ENCODE data around the gene ARID5B. TPM values are rescaled to one million over a fixed set of nuclear protein-coding genes. Genes with fewer than 3 reads are reported as not detected.

ARID5B gene
- total RNA-seq, 2 experiments from 2014 or later = 26.7 to 28.3 TPM

GRCh38 chr10:62012318-62012717, 110.8 kb downstream of the ARID5B start:
- H3K9me3 Mint-ChIP-seq = no peaks in the 10 kb centered on the region
- ATAC-seq (no peak), DNase-seq (no peak)
- H3K4me3 Mint-ChIP-seq = no peak overlapping the region
- CTCF ChIA-PET = no interaction called here
- intact Hi-C loops (cut with micrococcal nuclease) = no loop called here
- peaks cover 22% of the 10 kb centered on the region for H3K4me1 Mint-ChIP-seq (ENCODE audit: low read depth)
- H3K27me3 Mint-ChIP-seq = no peaks in the 10 kb centered on the region
- H3K27ac Mint-ChIP-seq = no peak overlapping the region
- POLR2A ChIA-PET = interaction anchor here (1.0 to 1.7 kb wide), 3 partner anchors 11 to 110 kb away, joined by 3 to 4 read pairs (median 3); no protein-coding TSS in a partner anchor
- TF ChIP-seq, protein P1, sequence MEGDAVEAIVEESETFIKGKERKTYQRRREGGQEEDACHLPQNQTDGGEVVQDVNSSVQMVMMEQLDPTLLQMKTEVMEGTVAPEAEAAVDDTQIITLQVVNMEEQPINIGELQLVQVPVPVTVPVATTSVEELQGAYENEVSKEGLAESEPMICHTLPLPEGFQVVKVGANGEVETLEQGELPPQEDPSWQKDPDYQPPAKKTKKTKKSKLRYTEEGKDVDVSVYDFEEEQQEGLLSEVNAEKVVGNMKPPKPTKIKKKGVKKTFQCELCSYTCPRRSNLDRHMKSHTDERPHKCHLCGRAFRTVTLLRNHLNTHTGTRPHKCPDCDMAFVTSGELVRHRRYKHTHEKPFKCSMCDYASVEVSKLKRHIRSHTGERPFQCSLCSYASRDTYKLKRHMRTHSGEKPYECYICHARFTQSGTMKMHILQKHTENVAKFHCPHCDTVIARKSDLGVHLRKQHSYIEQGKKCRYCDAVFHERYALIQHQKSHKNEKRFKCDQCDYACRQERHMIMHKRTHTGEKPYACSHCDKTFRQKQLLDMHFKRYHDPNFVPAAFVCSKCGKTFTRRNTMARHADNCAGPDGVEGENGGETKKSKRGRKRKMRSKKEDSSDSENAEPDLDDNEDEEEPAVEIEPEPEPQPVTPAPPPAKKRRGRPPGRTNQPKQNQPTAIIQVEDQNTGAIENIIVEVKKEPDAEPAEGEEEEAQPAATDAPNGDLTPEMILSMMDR (IDR thresholded peaks at IDR 0.05) = no peak
- H3K36me3 Mint-ChIP-seq (ENCODE audit: low read depth) = peaks cover 59% of the 10 kb centered on the region

DNA sequence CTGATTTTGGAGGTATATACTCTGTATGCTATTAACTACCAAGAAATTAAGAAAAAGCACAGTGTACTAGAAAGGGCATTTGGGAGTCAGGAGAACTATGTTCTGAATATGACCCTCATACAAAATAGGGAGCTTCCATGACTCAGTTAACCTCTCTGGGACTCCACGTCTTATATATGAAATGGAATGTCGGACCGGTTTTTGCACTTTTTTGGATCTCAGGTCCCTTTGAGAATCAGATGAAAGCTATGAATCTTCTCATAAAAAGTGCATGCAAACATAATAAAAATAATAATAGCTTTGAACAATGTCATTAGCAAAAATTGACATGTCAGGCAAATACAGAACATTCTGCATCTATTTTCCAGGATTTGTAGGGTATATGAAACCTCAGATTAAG, 113.0 kb downstream of the ARID5B start:
- POLR2A ChIA-PET = interaction anchor here (1.4 kb wide), 1 partner anchor 11 kb away, joined by 3 read pairs; no protein-coding TSS in a partner anchor
- TF ChIP-seq, protein P1 (IDR thresholded peaks at IDR 0.05) = no peak
- Mint-ChIP-seq H3K27me3 (no peaks in the 10 kb centered on the region), H3K4me1 (ENCODE audit: low read depth) (peaks cover 29% of the 10 kb centered on the region), H3K4me3 (no peak overlapping the region), H3K27ac (no peak overlapping the region), H3K9me3 (no peaks in the 10 kb centered on the region), H3K36me3 (ENCODE audit: low read depth) (peaks cover 60% of the 10 kb centered on the region)
- ATAC-seq (no peak), DNase-seq (no peak)
- intact Hi-C loops (cut with micrococcal nuclease) = no loop called here
- CTCF ChIA-PET = interaction anchor here (0.8 kb wide), 1 partner anchor 9 kb away, joined by 3 read pairs; no protein-coding TSS in a partner anchor

DNA sequence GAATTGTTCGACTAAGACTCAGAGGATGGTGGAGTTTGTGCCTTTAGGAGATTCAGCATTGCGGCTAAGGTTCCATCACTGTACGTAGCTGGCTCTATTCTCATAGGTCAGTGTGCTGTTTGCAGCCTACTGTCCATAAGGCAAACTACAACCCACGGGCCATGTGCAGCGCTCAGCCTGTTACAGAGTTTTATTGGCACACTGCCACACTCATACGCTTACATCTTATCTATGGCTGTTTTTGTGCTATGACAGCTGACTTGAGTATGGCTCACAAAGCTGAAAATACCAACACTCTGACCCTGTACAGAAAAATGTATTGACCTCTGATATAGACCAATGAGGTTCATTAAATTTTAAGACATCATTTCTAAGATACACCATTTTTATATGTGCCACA, 114.5 kb downstream of the ARID5B start:
- H3K4me1 Mint-ChIP-seq (ENCODE audit: low read depth) = peaks cover 40% of the 10 kb centered on the region

DNA sequence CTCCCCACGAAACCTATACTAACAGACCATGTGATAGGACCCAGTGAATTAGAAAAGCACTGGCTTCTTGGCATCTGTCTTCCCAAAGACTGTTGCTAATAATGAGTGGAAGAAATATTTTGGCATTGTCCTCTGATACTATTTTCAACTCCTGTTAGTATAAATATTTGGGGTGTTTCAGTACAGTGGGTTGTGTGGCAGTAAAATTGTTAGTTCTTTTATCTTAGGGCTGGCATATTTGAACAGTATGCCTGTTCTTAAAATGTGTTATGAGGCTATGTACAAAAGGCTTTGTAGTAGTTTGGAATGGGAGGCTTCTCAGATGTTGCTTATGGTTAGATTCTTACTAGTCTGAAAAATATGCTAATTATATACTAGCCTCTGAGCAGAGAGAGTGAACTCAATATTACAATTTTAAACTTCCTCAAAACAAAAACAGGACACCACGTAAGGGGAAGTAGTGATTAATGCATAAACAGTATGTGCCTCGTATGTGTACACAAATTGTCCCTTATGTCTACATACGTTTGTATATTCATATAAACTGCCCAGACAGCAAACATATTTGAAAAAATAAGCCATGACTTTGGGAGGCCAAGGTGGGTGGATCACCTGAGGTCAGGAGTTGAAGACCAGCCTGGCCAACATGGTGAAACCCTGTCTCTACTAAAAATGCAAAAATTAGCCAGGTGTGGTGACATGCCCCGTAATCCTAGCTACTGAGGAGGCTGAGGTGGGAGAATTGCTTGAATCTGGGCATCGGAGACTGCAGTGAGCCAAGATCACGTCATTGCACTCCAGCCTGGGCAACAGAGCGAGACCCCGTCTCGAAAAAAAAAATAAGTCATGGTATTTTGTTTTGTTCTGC, 115.4 kb downstream of the ARID5B start:
- no peak overlapping the region for H3K4me3 Mint-ChIP-seq
- DNase-seq = no peak
- no peaks in the 10 kb centered on the region for H3K27me3 Mint-ChIP-seq
- no peaks in the 10 kb centered on the region for H3K9me3 Mint-ChIP-seq
- peaks cover 50% of the 10 kb centered on the region for H3K36me3 Mint-ChIP-seq (ENCODE audit: low read depth)
- peak overlapping the region; percentile 36 for H3K27ac Mint-ChIP-seq
- CTCF ChIA-PET = no interaction called here
- POLR2A ChIA-PET = no interaction called here
- intact Hi-C loops (cut with micrococcal nuclease) = no loop called here
- ATAC-seq = no peak
- peaks cover 45% of the 10 kb centered on the region for H3K4me1 Mint-ChIP-seq (ENCODE audit: low read depth)
- TF ChIP-seq, protein P1 (IDR thresholded peaks at IDR 0.05) = no peak

More for the DNA sequence above, 114.5 kb downstream of the ARID5B start:
- ChIA-PET POLR2A (no interaction called here), CTCF (interaction anchor here (0.8 kb wide), 1 partner anchor 10 kb away, joined by 5 read pairs; no protein-coding TSS in a partner anchor)
- DNase-seq (no peak), ATAC-seq (no peak)
- Mint-ChIP-seq H3K9me3 (no peaks in the 10 kb centered on the region), H3K4me3 (no peak overlapping the region), H3K27ac (no peak overlapping the region), H3K27me3 (no peaks in the 10 kb centered on the region), H3K36me3 (ENCODE audit: low read depth) (peaks cover 53% of the 10 kb centered on the region)
- TF ChIP-seq, protein P1 (IDR thresholded peaks at IDR 0.05) = no peak
- intact Hi-C loops (cut with micrococcal nuclease) = no loop called here

DNA sequence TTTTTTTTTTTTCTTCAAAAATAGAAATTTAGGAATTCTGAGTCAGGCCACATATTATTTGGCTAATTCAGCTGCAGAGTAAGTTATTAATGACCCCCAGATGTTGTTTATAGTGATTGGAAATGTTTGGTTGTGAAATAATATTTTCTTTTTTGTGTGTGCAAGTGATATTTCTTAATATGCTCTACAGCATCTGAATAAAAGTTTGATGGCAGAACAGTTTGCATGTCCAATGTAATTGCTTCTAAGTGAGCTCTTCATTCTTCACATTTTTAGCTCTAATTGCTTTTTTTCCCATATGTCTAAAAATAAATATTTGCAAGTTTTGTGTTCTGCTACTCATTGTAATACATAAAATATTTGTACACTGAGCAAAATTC, 116.0 kb downstream of the ARID5B start:
- POLR2A ChIA-PET = no interaction called here
- ATAC-seq = no peak

More for the DNA sequence above, 116.0 kb downstream of the ARID5B start:
- Mint-ChIP-seq H3K27me3 (no peaks in the 10 kb centered on the region), H3K27ac (no peak overlapping the region), H3K4me3 (no peak overlapping the region), H3K4me1 (ENCODE audit: low read depth) (peaks cover 49% of the 10 kb centered on the region), H3K9me3 (peaks cover under 1% of the 10 kb centered on the region), H3K36me3 (ENCODE audit: low read depth) (peaks cover 49% of the 10 kb centered on the region)
- TF ChIP-seq, protein P1 (IDR thresholded peaks at IDR 0.05) = no peak
- no peak for DNase-seq
- intact Hi-C loops (cut with micrococcal nuclease) = no loop called here
- CTCF ChIA-PET = no interaction called here
